ENCODE measurements around the gene FAR2.
"Not testable (repeated sequence)": the region's sequence is repeated elsewhere in the genome, so short reads cannot be mapped to it uniquely, and the experiment has no call there.

The FAR2 gene

GRCh38 chr12:29148911-29149690, at the start of gene FAR2:
TSS of gene FAR2 (plus strand) at chr12:29149278. CDS start at chr12:29270450, 121,172 bp downstream.
- DNase-seq, result peak; percentile 82

GRCh38 chr12:29102741-29103140, 46.3 kb upstream of the FAR2 start:
- DNase-seq, result no peak

- no peak for DNase-seq
These were observed 45.5 kb upstream of the FAR2 start for GRCh38 chr12:29103539-29103974.

- no peak for DNase-seq
These were observed 44.6 kb upstream of the FAR2 start for GRCh38 chr12:29104516-29104915.

- DNase-seq, result no peak
These were observed 38.3 kb upstream of the FAR2 start for GRCh38 chr12:29110506-29111442.

GRCh38 chr12:29113101-29113500, 36.0 kb upstream of the FAR2 start:
- no peak for DNase-seq

GRCh38 chr12:29116414-29116813, 32.7 kb upstream of the FAR2 start:
- no peak for DNase-seq

- no peak for DNase-seq
These were observed 17.5 kb upstream of the FAR2 start for GRCh38 chr12:29131539-29131938.

- DNase-seq, result no peak
These were observed 16.8 kb upstream of the FAR2 start for GRCh38 chr12:29132316-29132715.

GRCh38 chr12:29133181-29133580, 15.9 kb upstream of the FAR2 start:
- no peak for DNase-seq

- no peak for DNase-seq
These were observed 15.4 kb upstream of the FAR2 start for GRCh38 chr12:29133680-29134079.

GRCh38 chr12:29138256-29138655, 10.8 kb upstream of the FAR2 start:
- not testable (repeated sequence) for DNase-seq

- not testable (repeated sequence) for DNase-seq
These were observed 10.2 kb upstream of the FAR2 start for GRCh38 chr12:29138855-29139254.

GRCh38 chr12:29145372-29146170, 3.5 kb upstream of the FAR2 start:
- no peak for DNase-seq

- DNase-seq, result no peak
These were observed 2.9 kb upstream of the FAR2 start for GRCh38 chr12:29146196-29146595.

GRCh38 chr12:29147731-29148595, 1.1 kb upstream of the FAR2 start:
- peak; percentile 42 for DNase-seq

- peak; percentile 52 for DNase-seq
These were observed 525 bp upstream of the FAR2 start for GRCh38 chr12:29148596-29148910.

GRCh38 chr12:29149691-29150281, 708 bp downstream of the FAR2 start:
- DNase-seq, result peak; percentile 42

GRCh38 chr12:29150462-29150861, 1.4 kb downstream of the FAR2 start:
- no peak for DNase-seq

GRCh38 chr12:29152223-29152868, 3.3 kb downstream of the FAR2 start:
- no peak for DNase-seq

- no peak for DNase-seq
These were observed 4.0 kb downstream of the FAR2 start for GRCh38 chr12:29152981-29153630.

Data from left hindlimb (tissue), 1 donor.